ENCODE measurements around the gene CRB1. TPM values are rescaled to one million over a fixed set of nuclear protein-coding genes. Genes with fewer than 3 reads are reported as not detected.

The CRB1 gene
- total and polyA plus RNA-seq, 8 donors, result 0.08 to 0.73 TPM; not detected in 6

DNA sequence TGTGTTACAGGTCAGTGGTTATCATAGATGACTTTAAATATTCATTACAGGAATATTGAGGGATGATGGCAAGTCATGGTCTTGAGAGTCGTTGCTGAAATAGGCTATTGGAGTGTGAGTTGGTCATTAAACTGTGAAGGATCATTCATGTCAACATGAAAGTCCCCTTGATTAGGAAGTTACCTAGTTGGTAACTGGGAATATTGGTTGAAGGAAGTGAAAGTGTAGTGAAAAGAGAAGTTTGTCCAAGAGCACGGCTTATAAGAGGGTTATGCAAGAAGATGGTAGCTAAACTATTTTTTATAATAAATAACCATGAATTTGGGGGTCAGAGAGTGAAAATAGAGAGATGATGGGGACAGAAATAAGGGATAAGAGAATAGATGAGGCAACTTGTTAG lies 16.9 kb downstream of the CRB1 start:
- DNase-seq, result no peak
- no peak overlapping the region for H3K4me3 ChIP-seq
- H3K36me3 ChIP-seq, result no peaks in the 10 kb centered on the region
- H3K4me1 ChIP-seq, result no peaks in the 10 kb centered on the region
- 59 to 88% (median 83%) methylated on average over 2 of the region's 2 CpGs for WGBS, 5 donors
- TF ChIP-seq EP300 (IDR thresholded peaks at IDR 0.05) (no peak), POLR2AphosphoS5 (IDR thresholded peaks at IDR 0.05) (no peak), POLR2A (IDR thresholded peaks at IDR 0.05) (no peak)
- TF ChIP-seq, protein P1, sequence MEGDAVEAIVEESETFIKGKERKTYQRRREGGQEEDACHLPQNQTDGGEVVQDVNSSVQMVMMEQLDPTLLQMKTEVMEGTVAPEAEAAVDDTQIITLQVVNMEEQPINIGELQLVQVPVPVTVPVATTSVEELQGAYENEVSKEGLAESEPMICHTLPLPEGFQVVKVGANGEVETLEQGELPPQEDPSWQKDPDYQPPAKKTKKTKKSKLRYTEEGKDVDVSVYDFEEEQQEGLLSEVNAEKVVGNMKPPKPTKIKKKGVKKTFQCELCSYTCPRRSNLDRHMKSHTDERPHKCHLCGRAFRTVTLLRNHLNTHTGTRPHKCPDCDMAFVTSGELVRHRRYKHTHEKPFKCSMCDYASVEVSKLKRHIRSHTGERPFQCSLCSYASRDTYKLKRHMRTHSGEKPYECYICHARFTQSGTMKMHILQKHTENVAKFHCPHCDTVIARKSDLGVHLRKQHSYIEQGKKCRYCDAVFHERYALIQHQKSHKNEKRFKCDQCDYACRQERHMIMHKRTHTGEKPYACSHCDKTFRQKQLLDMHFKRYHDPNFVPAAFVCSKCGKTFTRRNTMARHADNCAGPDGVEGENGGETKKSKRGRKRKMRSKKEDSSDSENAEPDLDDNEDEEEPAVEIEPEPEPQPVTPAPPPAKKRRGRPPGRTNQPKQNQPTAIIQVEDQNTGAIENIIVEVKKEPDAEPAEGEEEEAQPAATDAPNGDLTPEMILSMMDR (IDR thresholded peaks at IDR 0.05), result no peak
- intact Hi-C loops (cut with DNase I; ENCODE audit: low total_unique reads), result no loop called here
- H3K9me3 ChIP-seq, result no peaks in the 10 kb centered on the region
- H3K27me3 ChIP-seq, result no peaks in the 10 kb centered on the region
- H3K27ac ChIP-seq, result no peak overlapping the region

DNA sequence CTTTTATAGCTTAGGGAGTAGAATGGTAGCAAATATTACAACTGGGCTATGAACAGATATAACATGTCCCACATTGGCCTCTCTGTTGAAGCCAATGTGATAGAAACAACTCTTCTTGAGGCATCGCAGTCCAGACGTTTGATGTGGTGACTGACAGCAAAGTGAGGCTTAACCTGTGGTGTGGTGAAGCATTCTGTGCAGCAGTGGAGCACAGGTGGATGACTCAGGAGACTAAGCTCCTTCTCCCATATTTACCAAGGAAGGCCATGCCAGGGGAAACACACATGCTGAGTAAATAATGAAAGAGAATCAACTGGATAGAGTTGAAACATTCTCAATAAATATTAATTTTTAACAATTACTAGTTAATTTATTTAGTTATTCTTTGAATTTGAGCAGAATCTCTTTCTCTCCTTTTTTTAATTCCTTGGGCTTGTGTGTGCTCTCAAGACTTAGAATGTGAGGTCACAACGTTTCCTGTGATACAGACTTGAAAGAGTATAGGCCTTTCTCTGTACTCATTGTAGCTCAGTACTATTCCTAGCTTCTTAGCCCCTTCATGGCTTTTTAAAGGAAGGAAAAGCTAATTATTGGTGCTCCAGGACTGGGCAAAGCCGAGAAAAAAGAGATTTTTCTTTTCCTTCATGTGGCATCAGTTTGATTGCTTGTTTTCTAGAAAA lies 17.6 kb downstream of the CRB1 start:
- Histone ChIP-seq H3K4me1 (no peaks in the 10 kb centered on the region), H3K9me3 (no peaks in the 10 kb centered on the region), H3K4me3 (no peak overlapping the region), H3K27me3 (no peaks in the 10 kb centered on the region), H3K27ac (no peak overlapping the region), H3K36me3 (no peaks in the 10 kb centered on the region)
- TF ChIP-seq POLR2A (IDR thresholded peaks at IDR 0.05) (no peak), EP300 (IDR thresholded peaks at IDR 0.05) (no peak), POLR2AphosphoS5 (IDR thresholded peaks at IDR 0.05) (no peak)
- TF ChIP-seq, protein P1 (IDR thresholded peaks at IDR 0.05), result no peak
- WGBS, 5 donors, result 50 to 68% (median 64%) methylated on average over 4 of the region's 4 CpGs
- intact Hi-C loops (cut with DNase I; ENCODE audit: low total_unique reads), result no loop called here
- DNase-seq, result peak in 1 of 2 donors; percentile 30

DNA sequence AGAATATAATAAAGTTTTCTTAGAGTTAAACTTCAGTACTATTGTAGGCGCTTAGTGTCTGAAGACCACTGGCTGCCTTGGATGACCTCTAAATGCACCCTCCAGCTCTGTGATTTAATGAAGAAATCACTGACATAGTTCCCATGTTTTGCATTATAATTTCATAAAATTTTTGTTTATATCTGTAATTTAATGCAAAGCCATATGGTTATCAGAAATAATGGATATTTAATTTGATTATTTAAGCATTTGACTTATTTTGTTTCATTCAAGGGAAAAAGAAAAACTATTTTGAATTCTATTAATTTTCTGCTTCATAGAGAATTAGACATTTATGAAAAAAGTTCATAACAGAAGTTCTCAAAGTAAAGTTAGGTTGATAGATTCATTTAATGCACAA lies 18.6 kb downstream of the CRB1 start:
- H3K4me1 ChIP-seq, result no peaks in the 10 kb centered on the region
- no peak overlapping the region for H3K4me3 ChIP-seq
- H3K36me3 ChIP-seq, result no peaks in the 10 kb centered on the region
- H3K27me3 ChIP-seq, result no peaks in the 10 kb centered on the region
- TF ChIP-seq EP300 (IDR thresholded peaks at IDR 0.05) (no peak), POLR2AphosphoS5 (IDR thresholded peaks at IDR 0.05) (no peak), POLR2A (IDR thresholded peaks at IDR 0.05) (no peak)
- TF ChIP-seq, protein P1 (IDR thresholded peaks at IDR 0.05), result no peak
- intact Hi-C loops (cut with DNase I; ENCODE audit: low total_unique reads), result no loop called here
- H3K9me3 ChIP-seq, result no peaks in the 10 kb centered on the region
- no peak overlapping the region for H3K27ac ChIP-seq
- no peak for DNase-seq
- 92 to 100% (median 99%) methylated on average over 1 of the region's 1 CpG for WGBS, 5 donors

DNA sequence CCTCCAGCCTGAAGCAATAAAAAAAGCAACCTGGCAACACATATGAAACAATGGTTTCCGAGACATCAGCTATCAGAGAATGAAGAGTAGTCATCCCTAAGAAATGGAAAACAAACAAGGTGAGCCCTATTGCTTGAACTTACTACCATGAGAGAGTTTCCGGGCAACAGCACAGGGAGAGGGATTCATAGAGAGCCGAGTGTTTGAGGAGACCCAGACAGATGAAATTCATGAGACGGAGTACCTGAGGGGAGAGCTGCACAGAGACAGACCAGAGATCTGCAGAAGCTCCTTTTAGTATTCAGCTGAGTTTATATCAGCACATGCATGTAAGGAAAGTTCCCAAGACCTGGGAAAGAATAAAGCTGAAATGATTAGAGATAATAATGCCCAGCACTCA lies 19.8 kb downstream of the CRB1 start:
- whole genome bisulfite sequencing, 5 donors, result 72 to 82% (median 74%) methylated on average over 4 of the region's 4 CpGs
- intact Hi-C loops (cut with DNase I; ENCODE audit: low total_unique reads), result no loop called here
- Histone ChIP-seq H3K9me3 (no peaks in the 10 kb centered on the region), H3K27me3 (no peaks in the 10 kb centered on the region), H3K36me3 (no peaks in the 10 kb centered on the region), H3K27ac (no peak overlapping the region), H3K4me1 (no peaks in the 10 kb centered on the region), H3K4me3 (no peak overlapping the region)
- DNase-seq, result no peak
- TF ChIP-seq POLR2AphosphoS5 (IDR thresholded peaks at IDR 0.05) (no peak), EP300 (IDR thresholded peaks at IDR 0.05) (no peak), POLR2A (IDR thresholded peaks at IDR 0.05) (no peak)
- TF ChIP-seq, protein P1 (IDR thresholded peaks at IDR 0.05), result no peak
